OCI-LY3 (cell line): Measurements from ENCODE around the gene LAMC1.

Experiments used
- H2AFZ ChIP-seq: fragments of 200-600, 300-600 bp; shearing (Covaris generic); 2 replicates; pipeline ENCODE4 v1.6.0; 2014; ENCODE audit warnings: antibody characterized with exemption, low read depth, low read length
- H3K27ac ChIP-seq: fragments of 200-600, 300-600 bp; sonication (generic); 2 replicates; pipeline ENCODE4 v1.5.1; 2014; ENCODE audit warnings: mild to moderate bottlenecking, low read length, moderate library complexity, mixed read lengths
- H3K27me3 ChIP-seq: fragments of 200-600, 300-600 bp; sonication (generic); 2 replicates; pipeline ENCODE4 v1.6.1; 2014; ENCODE audit warnings: low read depth, low read length, mixed read lengths
- H3K36me3 ChIP-seq: fragments of 200-600, 300-600 bp; sonication (generic); replicated peaks from 2 replicates; pipeline ENCODE3; 2014; ENCODE audit warnings: low read depth, low read length, mixed read lengths
- H3K4me1 ChIP-seq: fragments of 300-600, 200-600 bp; sonication (generic); 2 replicates; pipeline ENCODE4 v1.6.1; 2014; ENCODE audit warnings: low read length, mixed read lengths
- H3K4me2 ChIP-seq: fragments of 200-600, 300-600 bp; sonication (generic); 2 replicates; pipeline ENCODE4 v1.6.1; 2014; ENCODE audit warnings: low read length, mixed read lengths
- H3K4me3 ChIP-seq: fragments of 300-600, 200-600 bp; sonication (generic); 2 replicates; pipeline ENCODE4 v1.5.1; 2014; ENCODE audit warnings: antibody characterized with exemption, mild to moderate bottlenecking, low read length, moderate library complexity
- H3K79me2 ChIP-seq: fragments of 300-600, 200-600 bp; shearing (Covaris generic); 2 replicates; pipeline ENCODE4 v1.6.1; 2014; ENCODE audit warnings: mild to moderate bottlenecking, low read length, mixed read lengths
- H3K9ac ChIP-seq: fragments of 300-600, 200-600 bp; shearing (Covaris generic); 2 replicates; pipeline ENCODE4 v1.6.0; 2014; ENCODE audit warnings: mild to moderate bottlenecking, low read length, moderate library complexity
- H3K9me3 ChIP-seq: fragments of 200-600, 300-600 bp; shearing (Covaris generic); 2 replicates; pipeline ENCODE4 v1.6.1; 2014; ENCODE audit warnings: low read length, mixed read lengths; ENCODE audit not compliant: insufficient read depth
- H4K20me1 ChIP-seq: fragments of 200-600, 300-600 bp; sonication (generic); 2 replicates; pipeline ENCODE4 v1.6.1; 2016; ENCODE audit warnings: low read length, mixed read lengths; ENCODE audit not compliant: insufficient read depth
- EZH2phosphoT487 ChIP-seq: fragments of 200-600 bp; shearing (Covaris generic); IDR thresholded peaks from 2 replicates; pipeline ENCODE4 v1.6.1; 2018; ENCODE audit warnings: antibody characterized with exemption, mixed run types, low read depth
- TF ChIP-seq, protein P1 (sequence below): fragments of 200-600, 300-600 bp; sonication (generic); IDR thresholded peaks from 2 replicates; pipeline ENCODE4 v1.5.1; 2014; ENCODE audit warnings: antibody characterized with exemption, low read length, low read depth

Gene LAMC1

DNA sequence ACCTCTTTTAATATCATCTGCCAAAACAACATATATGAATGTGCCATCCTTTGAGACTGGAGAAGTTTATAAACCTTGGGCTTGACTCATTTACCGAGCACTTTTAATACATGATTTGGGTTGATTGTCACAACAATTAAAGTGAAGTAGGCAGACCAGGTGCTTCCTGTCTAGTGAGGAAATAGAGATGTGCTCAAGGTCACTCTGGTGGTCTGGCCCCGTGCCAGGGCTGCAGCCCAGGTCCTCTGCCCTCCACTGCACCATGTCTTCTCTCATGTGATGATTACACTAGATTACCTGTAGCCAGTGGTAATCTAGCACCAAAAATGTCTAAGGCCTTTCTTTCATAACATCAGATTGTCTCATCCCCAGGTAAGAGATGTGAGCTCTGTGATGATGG lies 101.0 kb downstream of the LAMC1 start:
- Histone ChIP-seq H2AFZ (no peak overlapping the region), H3K4me2 (no peak overlapping the region), H3K79me2 (no peaks in the 10 kb centered on the region), H3K9ac (no peak overlapping the region), H4K20me1 (no peaks in the 10 kb centered on the region), H3K4me1 (no peaks in the 10 kb centered on the region), H3K36me3 (peaks cover 55% of the 10 kb centered on the region), H3K27me3 (no peaks in the 10 kb centered on the region), H3K9me3 (no peaks in the 10 kb centered on the region), H3K27ac (no peak overlapping the region), H3K4me3 (no peak overlapping the region)
- no peak for TF ChIP-seq EZH2phosphoT487
- TF ChIP-seq, protein P1, sequence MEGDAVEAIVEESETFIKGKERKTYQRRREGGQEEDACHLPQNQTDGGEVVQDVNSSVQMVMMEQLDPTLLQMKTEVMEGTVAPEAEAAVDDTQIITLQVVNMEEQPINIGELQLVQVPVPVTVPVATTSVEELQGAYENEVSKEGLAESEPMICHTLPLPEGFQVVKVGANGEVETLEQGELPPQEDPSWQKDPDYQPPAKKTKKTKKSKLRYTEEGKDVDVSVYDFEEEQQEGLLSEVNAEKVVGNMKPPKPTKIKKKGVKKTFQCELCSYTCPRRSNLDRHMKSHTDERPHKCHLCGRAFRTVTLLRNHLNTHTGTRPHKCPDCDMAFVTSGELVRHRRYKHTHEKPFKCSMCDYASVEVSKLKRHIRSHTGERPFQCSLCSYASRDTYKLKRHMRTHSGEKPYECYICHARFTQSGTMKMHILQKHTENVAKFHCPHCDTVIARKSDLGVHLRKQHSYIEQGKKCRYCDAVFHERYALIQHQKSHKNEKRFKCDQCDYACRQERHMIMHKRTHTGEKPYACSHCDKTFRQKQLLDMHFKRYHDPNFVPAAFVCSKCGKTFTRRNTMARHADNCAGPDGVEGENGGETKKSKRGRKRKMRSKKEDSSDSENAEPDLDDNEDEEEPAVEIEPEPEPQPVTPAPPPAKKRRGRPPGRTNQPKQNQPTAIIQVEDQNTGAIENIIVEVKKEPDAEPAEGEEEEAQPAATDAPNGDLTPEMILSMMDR = no peak

DNA sequence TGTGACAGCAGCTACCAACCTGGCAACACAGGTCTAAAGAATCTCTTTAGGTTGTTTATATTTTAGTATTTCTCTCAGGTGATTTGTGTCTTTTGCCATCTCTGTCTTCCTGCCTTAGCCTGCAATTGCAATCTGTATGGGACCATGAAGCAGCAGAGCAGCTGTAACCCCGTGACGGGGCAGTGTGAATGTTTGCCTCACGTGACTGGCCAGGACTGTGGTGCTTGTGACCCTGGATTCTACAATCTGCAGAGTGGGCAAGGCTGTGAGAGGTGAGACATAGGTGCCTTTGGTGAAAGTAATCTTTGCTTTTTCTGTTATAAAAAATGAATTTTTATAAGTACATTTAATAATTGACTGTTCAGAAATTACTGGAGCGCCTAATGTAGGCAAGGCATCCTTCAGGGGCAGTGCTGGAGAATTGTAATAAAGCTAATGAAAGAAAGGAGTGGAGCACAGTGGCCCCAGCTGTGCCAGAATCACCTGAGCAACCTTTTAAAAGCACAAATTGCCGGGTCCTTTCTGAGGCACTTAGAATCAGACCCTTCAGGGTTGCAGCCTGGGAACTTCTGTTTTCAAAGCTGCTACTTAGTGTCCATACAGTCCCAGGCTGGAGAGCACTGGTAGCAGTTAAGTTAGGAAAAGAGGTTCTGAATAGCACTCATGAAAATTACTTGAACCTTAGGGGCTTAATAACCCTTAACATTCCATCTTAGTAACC lies 102.2 kb downstream of the LAMC1 start:
- Histone ChIP-seq H3K27ac (no peak overlapping the region), H3K27me3 (no peaks in the 10 kb centered on the region), H4K20me1 (no peaks in the 10 kb centered on the region), H3K79me2 (no peaks in the 10 kb centered on the region), H3K9me3 (no peaks in the 10 kb centered on the region), H3K36me3 (peaks cover 59% of the 10 kb centered on the region), H3K4me3 (no peak overlapping the region), H3K4me1 (no peaks in the 10 kb centered on the region), H2AFZ (no peak overlapping the region), H3K9ac (no peak overlapping the region), H3K4me2 (no peak overlapping the region)
- TF ChIP-seq, protein P1 = no peak
- no peak for TF ChIP-seq EZH2phosphoT487

DNA sequence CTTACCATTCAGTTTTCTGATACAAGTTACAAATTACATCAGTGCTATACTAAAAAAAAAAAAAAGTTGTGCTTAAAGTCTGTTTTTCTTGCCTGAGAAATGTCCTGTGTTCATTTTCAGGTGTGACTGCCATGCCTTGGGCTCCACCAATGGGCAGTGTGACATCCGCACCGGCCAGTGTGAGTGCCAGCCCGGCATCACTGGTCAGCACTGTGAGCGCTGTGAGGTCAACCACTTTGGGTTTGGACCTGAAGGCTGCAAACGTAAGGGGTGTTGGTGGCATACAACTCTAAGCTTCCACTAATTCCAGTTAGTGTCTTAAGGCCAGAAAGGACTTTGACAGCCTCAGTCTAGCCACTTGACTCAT lies 102.8 kb downstream of the LAMC1 start:
- no peak overlapping the region for H3K4me3 ChIP-seq
- H3K27ac ChIP-seq = no peak overlapping the region
- no peak overlapping the region for H3K4me2 ChIP-seq
- H3K79me2 ChIP-seq = no peaks in the 10 kb centered on the region
- TF ChIP-seq, protein P1 = no peak
- no peak for TF ChIP-seq EZH2phosphoT487
- H4K20me1 ChIP-seq = no peaks in the 10 kb centered on the region
- H3K4me1 ChIP-seq = no peaks in the 10 kb centered on the region
- no peak overlapping the region for H2AFZ ChIP-seq
- peaks cover 61% of the 10 kb centered on the region for H3K36me3 ChIP-seq
- no peaks in the 10 kb centered on the region for H3K27me3 ChIP-seq
- H3K9me3 ChIP-seq = no peaks in the 10 kb centered on the region
- H3K9ac ChIP-seq = no peak overlapping the region

DNA sequence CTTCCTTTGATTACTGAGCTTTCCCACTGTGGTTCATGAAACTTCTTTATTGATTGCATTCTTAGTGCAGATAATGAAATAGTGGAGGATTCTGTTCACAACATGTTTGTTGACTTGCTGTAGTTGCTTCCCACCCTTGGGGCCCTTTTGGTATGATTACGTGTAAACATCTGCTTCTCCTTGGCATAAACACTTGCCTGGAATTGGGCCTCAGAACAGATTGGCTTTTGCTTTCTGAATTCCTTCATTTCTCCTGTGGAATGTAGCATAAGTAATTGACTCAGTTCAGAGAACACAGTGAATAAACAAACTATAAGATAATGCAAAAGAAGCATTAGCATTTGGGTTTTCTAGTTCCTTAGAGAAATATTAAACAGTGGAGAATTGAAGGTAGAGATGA lies 103.3 kb downstream of the LAMC1 start:
- Histone ChIP-seq H3K79me2 (no peaks in the 10 kb centered on the region), H3K27ac (no peak overlapping the region), H4K20me1 (no peaks in the 10 kb centered on the region), H3K36me3 (peaks cover 61% of the 10 kb centered on the region), H3K9me3 (no peaks in the 10 kb centered on the region), H3K27me3 (no peaks in the 10 kb centered on the region), H3K4me1 (no peaks in the 10 kb centered on the region), H3K4me3 (no peak overlapping the region), H3K4me2 (no peak overlapping the region), H3K9ac (no peak overlapping the region), H2AFZ (no peak overlapping the region)
- TF ChIP-seq, protein P1 = no peak
- no peak for TF ChIP-seq EZH2phosphoT487
